ENCODE measurements around the gene TOP1.

DNA sequence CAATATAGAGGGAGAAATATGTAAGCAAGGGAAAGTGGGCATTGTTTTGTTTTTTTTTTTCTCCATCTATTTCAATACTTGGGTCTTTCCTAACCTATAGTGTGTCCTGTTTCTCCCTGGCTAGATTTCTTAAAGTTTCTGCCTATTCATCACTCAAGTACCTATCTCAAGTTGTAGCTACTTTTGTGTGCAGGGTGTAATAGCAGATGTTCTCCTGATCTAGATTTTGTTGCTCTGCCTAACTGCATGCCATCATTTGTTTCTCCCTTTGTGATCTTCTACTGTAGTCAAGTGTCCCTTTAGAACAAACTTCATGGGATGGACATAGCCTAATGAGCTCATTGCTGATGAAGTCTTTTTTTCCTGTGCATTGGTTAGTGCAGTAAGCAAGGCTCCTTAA lies 45.8 kb downstream of the TOP1 start:
- TF ChIP-seq HNRNPH1 (optimal IDR thresholded peaks at IDR 0.05; ENCODE audit: low read depth, low read length) (no peak), EZH2 (IDR thresholded peaks at IDR 0.05; ENCODE audit: borderline replicate concordance, low read depth, low read length) (no peak), CEBPB (tag; IDR thresholded peaks at IDR 0.05) (no peak), ZSCAN29 (IDR thresholded peaks at IDR 0.05) (no peak), TARDBP (IDR thresholded peaks at IDR 0.05) (no peak), ZNF174 (CRISPR knock-in tag; IDR thresholded peaks at IDR 0.05) (no peak), BHLHE40 (IDR thresholded peaks at IDR 0.05; ENCODE audit: low read length) (no peak), PTBP1 (IDR thresholded peaks at IDR 0.05; ENCODE audit: low read depth, low read length) (no peak)
- TF ChIP-seq, protein P1, sequence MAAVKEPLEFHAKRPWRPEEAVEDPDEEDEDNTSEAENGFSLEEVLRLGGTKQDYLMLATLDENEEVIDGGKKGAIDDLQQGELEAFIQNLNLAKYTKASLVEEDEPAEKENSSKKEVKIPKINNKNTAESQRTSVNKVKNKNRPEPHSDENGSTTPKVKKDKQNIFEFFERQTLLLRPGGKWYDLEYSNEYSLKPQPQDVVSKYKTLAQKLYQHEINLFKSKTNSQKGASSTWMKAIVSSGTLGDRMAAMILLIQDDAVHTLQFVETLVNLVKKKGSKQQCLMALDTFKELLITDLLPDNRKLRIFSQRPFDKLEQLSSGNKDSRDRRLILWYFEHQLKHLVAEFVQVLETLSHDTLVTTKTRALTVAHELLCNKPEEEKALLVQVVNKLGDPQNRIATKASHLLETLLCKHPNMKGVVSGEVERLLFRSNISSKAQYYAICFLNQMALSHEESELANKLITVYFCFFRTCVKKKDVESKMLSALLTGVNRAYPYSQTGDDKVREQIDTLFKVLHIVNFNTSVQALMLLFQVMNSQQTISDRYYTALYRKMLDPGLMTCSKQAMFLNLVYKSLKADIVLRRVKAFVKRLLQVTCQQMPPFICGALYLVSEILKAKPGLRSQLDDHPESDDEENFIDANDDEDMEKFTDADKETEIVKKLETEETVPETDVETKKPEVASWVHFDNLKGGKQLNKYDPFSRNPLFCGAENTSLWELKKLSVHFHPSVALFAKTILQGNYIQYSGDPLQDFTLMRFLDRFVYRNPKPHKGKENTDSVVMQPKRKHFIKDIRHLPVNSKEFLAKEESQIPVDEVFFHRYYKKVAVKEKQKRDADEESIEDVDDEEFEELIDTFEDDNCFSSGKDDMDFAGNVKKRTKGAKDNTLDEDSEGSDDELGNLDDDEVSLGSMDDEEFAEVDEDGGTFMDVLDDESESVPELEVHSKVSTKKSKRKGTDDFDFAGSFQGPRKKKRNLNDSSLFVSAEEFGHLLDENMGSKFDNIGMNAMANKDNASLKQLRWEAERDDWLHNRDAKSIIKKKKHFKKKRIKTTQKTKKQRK (IDR thresholded peaks at IDR 0.05; ENCODE audit: borderline replicate concordance, low read depth, low read length): no peak
- TF ChIP-seq, protein P2, sequence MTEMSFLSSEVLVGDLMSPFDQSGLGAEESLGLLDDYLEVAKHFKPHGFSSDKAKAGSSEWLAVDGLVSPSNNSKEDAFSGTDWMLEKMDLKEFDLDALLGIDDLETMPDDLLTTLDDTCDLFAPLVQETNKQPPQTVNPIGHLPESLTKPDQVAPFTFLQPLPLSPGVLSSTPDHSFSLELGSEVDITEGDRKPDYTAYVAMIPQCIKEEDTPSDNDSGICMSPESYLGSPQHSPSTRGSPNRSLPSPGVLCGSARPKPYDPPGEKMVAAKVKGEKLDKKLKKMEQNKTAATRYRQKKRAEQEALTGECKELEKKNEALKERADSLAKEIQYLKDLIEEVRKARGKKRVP (CRISPR knock-in tag; IDR thresholded peaks at IDR 0.05): no peak
- TF ChIP-seq, protein P3, sequence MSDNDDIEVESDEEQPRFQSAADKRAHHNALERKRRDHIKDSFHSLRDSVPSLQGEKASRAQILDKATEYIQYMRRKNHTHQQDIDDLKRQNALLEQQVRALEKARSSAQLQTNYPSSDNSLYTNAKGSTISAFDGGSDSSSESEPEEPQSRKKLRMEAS (CRISPR knock-in tag; IDR thresholded peaks at IDR 0.05): no peak
- TF ChIP-seq, protein P4, sequence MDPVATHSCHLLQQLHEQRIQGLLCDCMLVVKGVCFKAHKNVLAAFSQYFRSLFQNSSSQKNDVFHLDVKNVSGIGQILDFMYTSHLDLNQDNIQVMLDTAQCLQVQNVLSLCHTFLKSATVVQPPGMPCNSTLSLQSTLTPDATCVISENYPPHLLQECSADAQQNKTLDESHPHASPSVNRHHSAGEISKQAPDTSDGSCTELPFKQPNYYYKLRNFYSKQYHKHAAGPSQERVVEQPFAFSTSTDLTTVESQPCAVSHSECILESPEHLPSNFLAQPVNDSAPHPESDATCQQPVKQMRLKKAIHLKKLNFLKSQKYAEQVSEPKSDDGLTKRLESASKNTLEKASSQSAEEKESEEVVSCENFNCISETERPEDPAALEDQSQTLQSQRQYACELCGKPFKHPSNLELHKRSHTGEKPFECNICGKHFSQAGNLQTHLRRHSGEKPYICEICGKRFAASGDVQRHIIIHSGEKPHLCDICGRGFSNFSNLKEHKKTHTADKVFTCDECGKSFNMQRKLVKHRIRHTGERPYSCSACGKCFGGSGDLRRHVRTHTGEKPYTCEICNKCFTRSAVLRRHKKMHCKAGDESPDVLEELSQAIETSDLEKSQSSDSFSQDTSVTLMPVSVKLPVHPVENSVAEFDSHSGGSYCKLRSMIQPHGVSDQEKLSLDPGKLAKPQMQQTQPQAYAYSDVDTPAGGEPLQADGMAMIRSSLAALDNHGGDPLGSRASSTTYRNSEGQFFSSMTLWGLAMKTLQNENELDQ (CRISPR knock-in tag; IDR thresholded peaks at IDR 0.05; ENCODE audit: borderline replicate concordance): no peak
